Measurements from ENCODE around the gene KIF11.

DNA sequence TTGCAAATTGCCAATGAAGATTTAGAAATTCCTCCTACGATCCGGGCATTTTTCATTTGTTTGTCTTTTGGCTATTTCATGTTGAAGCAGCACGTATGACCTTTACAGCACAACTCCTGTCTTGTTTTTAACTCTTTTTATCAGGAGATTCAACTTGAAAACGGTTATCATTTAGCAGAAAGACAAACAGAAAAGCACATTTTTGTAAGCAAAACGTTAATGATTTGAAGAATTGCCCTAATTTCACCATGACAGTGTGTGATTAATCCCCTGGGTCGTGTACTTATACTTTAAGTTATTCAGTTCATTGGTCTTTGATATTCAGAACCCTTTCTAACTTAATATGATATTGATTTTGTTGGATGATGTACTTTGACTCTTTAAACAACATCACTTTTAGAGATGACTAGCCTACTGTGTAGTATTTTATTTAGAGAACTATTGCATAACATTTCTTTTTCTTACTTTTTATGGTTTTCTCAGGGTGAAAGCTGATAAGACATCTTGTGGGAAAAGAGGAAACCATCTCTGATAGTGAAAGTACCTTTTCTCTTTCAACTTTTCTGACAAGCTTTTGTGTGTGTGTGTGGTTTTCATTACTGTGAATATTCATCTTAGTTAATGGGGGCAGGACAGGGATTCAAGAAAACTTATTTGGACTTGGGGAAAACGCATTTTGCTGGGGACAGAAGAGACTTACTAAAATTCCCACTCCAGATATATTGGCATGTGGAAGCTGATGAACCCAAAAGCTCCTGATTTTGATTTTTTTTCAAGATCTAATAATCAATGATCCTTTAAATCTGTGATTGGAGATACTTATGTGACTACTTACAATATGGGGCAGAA, 105.0 kb downstream of the KIF11 start:
- TF ChIP-seq ZFX (IDR thresholded peaks at IDR 0.05) (no peak), POLR2A (IDR thresholded peaks at IDR 0.05; ENCODE audit: borderline replicate concordance, extremely low read depth, insufficient read depth, insufficient read length) (no peak), EZH2phosphoT487 (IDR thresholded peaks at IDR 0.05; ENCODE audit: borderline replicate concordance) (no peak), CTCF (IDR thresholded peaks at IDR 0.05 in 2 of 3, conservative IDR thresholded peaks at IDR 0.05 in 1 of 3; ENCODE audit: borderline replicate concordance in 1 of 3, insufficient read depth in 1 of 3, low read depth in 2 of 3, low read length in 2 of 3) (no peak)
